ENCODE data around the gene HTR1D. TPM values are rescaled to one million over a fixed set of nuclear protein-coding genes. Genes with fewer than 3 reads are reported as not detected.
A peak's percentile ranks its signal among the peaks of the same experiment; 100 is the strongest.

Gene HTR1D
- total RNA-seq, 1 experiment from 2014 or later = 5.4 TPM

DNA sequence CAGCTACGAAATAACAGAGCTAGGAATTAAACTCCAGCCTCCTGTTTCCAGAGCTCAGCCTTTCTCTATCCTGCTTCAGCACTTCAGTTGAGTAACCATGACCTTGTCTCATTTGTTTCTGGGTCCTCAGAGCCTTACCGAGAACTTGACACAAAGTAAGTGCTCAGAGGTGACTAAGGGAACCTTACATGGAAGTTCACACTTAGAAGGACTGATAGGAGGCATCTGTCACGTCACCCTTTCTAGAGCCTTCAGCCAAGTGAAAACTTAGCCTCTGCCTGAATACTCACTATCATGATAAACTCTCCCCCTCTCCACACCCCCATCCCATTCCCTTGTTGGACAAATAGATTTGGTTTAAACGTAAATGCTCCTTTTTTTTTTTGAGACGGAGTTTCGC, 38.9 kb downstream of the HTR1D start:
- TF ChIP-seq NFE2L1 (CRISPR knock-in tag; IDR thresholded peaks at IDR 0.05) (no peak), ZBTB21 (CRISPR knock-in tag; IDR thresholded peaks at IDR 0.05; ENCODE audit: borderline replicate concordance) (no peak), GTF2I (CRISPR knock-in tag; conservative IDR thresholded peaks at IDR 0.05) (no peak), ZNF423 (CRISPR knock-in tag; IDR thresholded peaks at IDR 0.05) (no peak), KAT7 (CRISPR knock-in tag; IDR thresholded peaks at IDR 0.05; ENCODE audit: borderline replicate concordance) (no peak), RELA (CRISPR knock-in tag; IDR thresholded peaks at IDR 0.05; ENCODE audit: borderline replicate concordance) (no peak), FOXJ3 (CRISPR knock-in tag; IDR thresholded peaks at IDR 0.05; ENCODE audit: borderline replicate concordance) (no peak), NR1H2 (CRISPR knock-in tag; IDR thresholded peaks at IDR 0.05) (no peak), EMX1 (CRISPR knock-in tag; IDR thresholded peaks at IDR 0.05) (no peak), JAZF1 (CRISPR knock-in tag; IDR thresholded peaks at IDR 0.05) (no peak)
- TF ChIP-seq, protein P1, sequence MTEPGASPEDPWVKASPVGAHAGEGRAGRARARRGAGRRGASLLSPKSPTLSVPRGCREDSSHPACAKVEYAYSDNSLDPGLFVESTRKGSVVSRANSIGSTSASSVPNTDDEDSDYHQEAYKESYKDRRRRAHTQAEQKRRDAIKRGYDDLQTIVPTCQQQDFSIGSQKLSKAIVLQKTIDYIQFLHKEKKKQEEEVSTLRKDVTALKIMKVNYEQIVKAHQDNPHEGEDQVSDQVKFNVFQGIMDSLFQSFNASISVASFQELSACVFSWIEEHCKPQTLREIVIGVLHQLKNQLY (CRISPR knock-in tag; IDR thresholded peaks at IDR 0.05) = no peak
- TF ChIP-seq, protein P2, sequence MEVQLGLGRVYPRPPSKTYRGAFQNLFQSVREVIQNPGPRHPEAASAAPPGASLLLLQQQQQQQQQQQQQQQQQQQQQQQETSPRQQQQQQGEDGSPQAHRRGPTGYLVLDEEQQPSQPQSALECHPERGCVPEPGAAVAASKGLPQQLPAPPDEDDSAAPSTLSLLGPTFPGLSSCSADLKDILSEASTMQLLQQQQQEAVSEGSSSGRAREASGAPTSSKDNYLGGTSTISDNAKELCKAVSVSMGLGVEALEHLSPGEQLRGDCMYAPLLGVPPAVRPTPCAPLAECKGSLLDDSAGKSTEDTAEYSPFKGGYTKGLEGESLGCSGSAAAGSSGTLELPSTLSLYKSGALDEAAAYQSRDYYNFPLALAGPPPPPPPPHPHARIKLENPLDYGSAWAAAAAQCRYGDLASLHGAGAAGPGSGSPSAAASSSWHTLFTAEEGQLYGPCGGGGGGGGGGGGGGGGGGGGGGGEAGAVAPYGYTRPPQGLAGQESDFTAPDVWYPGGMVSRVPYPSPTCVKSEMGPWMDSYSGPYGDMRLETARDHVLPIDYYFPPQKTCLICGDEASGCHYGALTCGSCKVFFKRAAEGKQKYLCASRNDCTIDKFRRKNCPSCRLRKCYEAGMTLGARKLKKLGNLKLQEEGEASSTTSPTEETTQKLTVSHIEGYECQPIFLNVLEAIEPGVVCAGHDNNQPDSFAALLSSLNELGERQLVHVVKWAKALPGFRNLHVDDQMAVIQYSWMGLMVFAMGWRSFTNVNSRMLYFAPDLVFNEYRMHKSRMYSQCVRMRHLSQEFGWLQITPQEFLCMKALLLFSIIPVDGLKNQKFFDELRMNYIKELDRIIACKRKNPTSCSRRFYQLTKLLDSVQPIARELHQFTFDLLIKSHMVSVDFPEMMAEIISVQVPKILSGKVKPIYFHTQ (CRISPR knock-in tag; IDR thresholded peaks at IDR 0.05) = no peak
- TF ChIP-seq, protein P3, sequence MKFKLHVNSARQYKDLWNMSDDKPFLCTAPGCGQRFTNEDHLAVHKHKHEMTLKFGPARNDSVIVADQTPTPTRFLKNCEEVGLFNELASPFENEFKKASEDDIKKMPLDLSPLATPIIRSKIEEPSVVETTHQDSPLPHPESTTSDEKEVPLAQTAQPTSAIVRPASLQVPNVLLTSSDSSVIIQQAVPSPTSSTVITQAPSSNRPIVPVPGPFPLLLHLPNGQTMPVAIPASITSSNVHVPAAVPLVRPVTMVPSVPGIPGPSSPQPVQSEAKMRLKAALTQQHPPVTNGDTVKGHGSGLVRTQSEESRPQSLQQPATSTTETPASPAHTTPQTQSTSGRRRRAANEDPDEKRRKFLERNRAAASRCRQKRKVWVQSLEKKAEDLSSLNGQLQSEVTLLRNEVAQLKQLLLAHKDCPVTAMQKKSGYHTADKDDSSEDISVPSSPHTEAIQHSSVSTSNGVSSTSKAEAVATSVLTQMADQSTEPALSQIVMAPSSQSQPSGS (CRISPR knock-in tag; IDR thresholded peaks at IDR 0.05; ENCODE audit: borderline replicate concordance, low read depth) = no peak
- TF ChIP-seq, protein P4, sequence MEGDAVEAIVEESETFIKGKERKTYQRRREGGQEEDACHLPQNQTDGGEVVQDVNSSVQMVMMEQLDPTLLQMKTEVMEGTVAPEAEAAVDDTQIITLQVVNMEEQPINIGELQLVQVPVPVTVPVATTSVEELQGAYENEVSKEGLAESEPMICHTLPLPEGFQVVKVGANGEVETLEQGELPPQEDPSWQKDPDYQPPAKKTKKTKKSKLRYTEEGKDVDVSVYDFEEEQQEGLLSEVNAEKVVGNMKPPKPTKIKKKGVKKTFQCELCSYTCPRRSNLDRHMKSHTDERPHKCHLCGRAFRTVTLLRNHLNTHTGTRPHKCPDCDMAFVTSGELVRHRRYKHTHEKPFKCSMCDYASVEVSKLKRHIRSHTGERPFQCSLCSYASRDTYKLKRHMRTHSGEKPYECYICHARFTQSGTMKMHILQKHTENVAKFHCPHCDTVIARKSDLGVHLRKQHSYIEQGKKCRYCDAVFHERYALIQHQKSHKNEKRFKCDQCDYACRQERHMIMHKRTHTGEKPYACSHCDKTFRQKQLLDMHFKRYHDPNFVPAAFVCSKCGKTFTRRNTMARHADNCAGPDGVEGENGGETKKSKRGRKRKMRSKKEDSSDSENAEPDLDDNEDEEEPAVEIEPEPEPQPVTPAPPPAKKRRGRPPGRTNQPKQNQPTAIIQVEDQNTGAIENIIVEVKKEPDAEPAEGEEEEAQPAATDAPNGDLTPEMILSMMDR (IDR thresholded peaks at IDR 0.05) = no peak
- TF ChIP-seq, protein P5, sequence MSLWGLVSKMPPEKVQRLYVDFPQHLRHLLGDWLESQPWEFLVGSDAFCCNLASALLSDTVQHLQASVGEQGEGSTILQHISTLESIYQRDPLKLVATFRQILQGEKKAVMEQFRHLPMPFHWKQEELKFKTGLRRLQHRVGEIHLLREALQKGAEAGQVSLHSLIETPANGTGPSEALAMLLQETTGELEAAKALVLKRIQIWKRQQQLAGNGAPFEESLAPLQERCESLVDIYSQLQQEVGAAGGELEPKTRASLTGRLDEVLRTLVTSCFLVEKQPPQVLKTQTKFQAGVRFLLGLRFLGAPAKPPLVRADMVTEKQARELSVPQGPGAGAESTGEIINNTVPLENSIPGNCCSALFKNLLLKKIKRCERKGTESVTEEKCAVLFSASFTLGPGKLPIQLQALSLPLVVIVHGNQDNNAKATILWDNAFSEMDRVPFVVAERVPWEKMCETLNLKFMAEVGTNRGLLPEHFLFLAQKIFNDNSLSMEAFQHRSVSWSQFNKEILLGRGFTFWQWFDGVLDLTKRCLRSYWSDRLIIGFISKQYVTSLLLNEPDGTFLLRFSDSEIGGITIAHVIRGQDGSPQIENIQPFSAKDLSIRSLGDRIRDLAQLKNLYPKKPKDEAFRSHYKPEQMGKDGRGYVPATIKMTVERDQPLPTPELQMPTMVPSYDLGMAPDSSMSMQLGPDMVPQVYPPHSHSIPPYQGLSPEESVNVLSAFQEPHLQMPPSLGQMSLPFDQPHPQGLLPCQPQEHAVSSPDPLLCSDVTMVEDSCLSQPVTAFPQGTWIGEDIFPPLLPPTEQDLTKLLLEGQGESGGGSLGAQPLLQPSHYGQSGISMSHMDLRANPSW (CRISPR knock-in tag; conservative IDR thresholded peaks at IDR 0.05; ENCODE audit: low read depth) = no peak
- TF ChIP-seq, protein P6, sequence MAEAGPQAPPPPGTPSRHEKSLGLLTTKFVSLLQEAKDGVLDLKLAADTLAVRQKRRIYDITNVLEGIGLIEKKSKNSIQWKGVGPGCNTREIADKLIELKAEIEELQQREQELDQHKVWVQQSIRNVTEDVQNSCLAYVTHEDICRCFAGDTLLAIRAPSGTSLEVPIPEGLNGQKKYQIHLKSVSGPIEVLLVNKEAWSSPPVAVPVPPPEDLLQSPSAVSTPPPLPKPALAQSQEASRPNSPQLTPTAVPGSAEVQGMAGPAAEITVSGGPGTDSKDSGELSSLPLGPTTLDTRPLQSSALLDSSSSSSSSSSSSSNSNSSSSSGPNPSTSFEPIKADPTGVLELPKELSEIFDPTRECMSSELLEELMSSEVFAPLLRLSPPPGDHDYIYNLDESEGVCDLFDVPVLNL (CRISPR knock-in tag; IDR thresholded peaks at IDR 0.05; ENCODE audit: borderline replicate concordance, low read depth) = no peak
- Mint-ChIP-seq H3K27ac (no peak overlapping the region), H3K36me3 (no peaks in the 10 kb centered on the region), H3K9me3 (no peaks in the 10 kb centered on the region), H3K27me3 (ENCODE audit: low read depth) (peaks cover 44% of the 10 kb centered on the region), H3K4me3 (peak overlapping the region; percentile 75), H3K4me1 (no peaks in the 10 kb centered on the region; the same call in 1 of the 2 replicates)
- ATAC-seq (no peak), DNase-seq (ENCODE audit: low spot score) (no peak)
- POLR2A ChIA-PET = interaction anchor here (1.2 kb wide), 1 partner anchor 9 kb away, joined by 4 read pairs; no protein-coding TSS in a partner anchor
- CTCF ChIA-PET = interaction anchor here (0.9 to 2.7 kb wide), 7 partner anchors 10 to 86 kb away, joined by 3 to 13 read pairs (median 4); no protein-coding TSS in a partner anchor

Measured in WTC11 (cell line).